Fibroblast of peridontal ligament (primary cell): ENCODE data around the gene BLM.
"Not testable (repeated sequence)": the region's sequence is repeated elsewhere in the genome, so short reads cannot be mapped to it uniquely, and the experiment has no call there.

Experiments used
- DNase-seq: peaks from one replicate; pipeline ENCODE4 v3.0.0-alpha.2; 2010; ENCODE audit errors: extremely low read depth

The BLM gene

DNA sequence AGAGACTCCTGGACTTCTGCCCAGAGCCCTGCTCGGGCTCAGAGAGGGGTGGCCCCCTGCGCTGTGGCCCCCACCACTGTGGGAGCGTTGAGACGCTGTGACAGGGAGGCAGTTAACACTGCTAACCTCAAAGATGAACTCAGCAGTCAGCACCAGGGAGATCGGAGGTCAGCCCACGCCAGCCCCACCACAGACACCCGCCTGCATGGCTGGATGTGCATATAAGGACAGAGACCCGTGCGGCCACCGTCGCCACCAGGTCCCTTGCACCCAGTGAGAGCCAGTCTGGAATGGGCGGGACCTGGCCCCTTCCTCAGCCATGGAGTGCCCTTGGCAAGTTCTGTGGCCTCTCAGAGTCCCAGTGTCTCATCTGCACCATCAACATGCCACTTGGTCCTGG lies 102.7 kb downstream of the BLM start:
- no peak for DNase-seq

DNA sequence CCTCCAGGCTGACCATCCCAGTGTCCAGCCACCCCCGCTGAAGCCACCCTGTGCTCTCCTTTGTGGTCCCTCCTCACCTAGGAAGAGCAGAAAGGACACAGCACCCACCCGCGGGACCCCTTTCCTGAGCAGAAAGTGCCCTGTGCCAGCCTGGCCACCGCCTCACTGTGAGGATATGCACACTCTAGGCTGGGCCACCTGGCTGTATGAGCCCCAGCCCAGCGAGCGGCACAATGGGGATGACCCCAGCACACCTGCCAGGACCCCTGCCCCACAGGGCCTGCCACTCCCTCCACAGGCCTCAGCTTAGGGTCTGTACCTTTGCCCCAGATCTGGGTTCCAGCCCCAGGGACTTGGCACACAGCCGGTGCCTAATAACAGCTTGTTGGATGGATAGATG lies 103.3 kb downstream of the BLM start:
- no peak for DNase-seq

DNA sequence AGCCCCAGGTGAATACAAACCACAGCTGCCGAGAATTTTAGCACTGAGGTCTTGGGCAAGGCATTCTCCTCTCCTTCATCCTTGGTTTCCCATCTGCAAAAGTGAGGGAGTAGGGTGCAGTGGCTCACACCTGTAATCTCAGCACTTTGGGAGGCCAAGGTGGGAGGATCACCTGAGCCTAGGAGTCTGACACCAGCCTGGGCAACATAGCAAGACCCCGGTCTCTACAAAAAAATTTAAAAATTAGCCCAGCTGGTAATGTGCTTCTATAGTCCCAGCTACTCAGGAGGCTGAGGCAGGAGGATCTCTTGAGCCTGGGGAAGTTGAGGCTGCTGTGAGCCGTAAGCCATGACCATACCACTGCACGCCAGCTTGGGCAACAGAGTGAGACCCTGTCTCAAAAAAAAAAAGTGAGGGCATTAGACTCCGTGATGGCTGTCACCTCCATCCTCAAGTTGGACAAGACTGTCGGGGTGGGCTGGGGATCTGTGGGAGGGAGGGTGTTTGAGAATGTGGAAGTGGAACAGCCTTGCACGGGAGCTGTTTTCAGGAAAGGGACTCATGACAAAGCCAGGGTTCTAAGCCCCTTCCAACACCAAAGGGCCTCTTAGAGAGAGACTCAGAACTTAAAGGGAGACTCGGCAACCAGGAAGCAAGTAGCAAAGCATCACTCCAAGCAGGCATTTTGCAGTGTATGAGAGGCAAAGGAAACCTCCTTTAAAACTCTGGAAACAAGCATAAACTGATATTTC lies 105.2 kb downstream of the BLM start:
- no peak for DNase-seq

DNA sequence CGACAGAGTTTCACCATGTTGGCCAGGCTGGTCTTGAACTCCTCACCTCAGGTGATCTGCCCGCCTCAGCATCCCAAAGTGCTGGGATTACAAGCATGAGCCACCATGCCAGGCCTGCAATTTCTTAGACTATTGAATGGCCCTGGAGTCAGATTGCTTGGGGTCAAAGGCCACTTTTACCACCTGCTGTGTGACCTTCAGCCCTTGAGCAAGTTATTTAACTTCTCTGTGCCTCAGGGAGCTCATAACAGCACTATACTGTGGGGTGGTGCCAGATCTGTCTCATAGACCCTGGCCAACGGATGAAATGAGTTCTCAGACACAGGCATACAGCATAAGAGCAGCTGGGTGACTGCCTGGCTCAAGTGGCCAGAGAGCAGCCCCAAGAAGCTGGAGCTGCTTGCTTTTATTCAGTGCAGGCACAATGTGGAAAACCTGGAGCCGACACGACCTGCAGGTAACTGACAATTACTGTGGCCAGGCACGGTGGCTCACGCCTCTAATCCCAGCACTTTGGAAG lies 106.4 kb downstream of the BLM start:
- DNase-seq, result no peak

DNA sequence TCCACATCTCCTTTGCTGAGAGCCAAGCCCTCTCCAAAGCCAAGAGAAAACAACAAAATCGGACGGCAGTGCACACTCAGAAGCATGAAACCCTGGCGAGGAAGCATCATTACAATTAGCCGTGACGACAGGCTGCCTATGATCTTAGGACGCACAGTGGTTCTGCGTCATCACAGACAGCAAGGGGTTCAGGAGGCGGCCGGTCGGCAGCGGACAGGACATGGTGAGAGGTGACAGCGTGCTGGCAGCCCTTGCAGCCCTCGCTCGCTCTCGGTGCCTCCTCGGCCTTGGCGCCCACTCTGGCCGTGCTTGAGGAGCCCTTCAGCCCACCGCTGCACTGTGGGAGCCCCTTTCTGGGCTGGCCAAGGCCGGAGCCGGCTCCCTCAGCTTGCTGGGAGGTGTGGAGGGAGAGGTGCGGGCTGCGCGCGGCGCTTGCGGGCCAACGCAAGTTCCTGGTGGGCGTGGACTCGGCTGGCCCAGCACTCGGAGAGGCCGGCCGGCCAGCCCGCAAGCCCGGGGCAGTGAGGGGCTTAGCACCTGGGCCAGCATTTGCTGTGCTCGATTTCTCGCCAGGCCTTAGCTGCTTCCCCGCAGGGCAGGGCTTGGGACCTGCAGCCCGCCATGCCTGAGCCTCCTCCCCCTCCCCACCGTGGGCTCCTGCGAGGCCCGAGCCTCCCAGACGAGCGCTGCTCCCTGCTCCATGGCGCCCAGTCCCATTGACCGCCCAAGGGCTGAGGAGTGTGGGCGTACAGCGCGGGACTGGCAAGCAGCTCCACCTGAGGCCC lies 108.2 kb downstream of the BLM start:
- not testable (repeated sequence) for DNase-seq

DNA sequence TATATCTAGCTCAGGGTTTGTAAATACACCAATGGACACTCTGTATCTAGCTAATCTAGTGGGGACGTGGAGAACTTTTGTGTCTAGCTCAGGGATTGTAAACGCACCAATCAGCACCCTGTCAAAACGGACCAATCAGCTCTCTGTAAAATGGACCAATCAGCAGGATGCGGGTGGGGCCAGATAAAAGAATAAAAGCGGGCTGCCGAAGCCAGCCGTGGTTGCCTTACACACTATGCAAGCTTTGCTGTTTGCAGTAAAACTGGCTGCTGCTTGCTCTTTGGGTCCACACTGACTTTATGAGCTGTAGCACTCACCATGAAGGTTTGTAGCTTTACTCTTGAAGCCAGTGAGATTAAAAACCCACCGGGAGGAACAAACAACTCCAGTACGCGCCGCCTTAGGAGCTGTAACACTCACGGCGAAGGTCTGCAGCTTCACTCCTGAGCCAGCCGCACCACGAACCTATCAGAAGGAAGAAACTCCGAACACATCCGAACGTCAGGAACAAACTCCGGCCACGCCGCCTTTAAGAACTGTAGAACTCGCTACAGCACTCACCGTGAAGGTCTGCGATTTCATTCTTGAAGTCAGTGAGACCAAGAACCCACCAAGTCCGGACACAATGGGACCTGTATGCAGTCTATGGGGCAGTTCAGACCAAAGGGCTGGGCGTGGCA lies 109.2 kb downstream of the BLM start:
- not testable (repeated sequence) for DNase-seq

DNA sequence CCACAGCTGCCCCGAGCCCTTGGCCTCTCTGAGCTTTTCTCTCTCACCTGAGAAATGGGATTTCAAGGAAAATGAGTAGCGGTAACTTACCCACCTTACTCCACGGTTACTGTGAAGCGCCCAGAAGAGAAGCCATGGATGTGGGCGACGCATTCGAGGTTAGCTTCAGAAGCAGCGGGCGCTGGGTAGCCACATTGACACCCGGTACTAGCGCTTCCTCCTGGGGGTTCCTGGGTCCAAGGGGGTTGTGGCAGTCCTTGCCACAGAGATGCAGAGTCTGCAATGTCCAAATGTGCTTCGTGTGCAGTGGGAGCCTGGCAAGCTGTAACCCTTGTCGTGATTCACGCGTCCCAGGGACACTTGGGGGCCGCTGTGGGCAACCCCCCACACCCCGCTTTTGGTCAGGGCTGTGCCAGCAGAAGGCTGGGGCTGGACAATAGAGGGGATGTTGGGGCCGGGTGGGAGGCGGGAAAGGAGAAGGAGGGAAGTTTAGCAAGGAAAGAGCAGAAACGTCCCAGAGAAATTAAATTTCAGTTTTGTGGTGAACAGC lies 109.8 kb downstream of the BLM start:
- no peak for DNase-seq

DNA sequence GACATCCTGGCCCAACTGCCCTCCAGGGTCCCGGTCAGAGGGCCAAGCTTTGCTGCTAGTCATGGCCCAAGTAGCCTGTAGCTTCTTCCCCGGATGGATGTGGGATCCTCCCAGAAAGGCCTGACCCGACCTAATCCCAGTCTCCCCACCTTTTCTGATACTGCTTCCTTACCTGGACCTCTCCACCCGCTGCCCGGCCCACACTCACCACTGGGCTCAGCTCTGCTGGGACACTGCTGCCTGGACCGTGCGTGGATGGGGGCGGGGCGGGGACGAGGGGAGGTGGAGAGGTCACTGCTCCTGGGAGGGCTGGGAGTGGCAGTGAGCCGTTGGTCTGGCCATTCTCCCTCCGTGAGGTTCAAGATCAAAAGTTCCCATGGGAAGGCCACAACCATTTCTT lies 111.0 kb downstream of the BLM start:
- DNase-seq, result no peak

DNA sequence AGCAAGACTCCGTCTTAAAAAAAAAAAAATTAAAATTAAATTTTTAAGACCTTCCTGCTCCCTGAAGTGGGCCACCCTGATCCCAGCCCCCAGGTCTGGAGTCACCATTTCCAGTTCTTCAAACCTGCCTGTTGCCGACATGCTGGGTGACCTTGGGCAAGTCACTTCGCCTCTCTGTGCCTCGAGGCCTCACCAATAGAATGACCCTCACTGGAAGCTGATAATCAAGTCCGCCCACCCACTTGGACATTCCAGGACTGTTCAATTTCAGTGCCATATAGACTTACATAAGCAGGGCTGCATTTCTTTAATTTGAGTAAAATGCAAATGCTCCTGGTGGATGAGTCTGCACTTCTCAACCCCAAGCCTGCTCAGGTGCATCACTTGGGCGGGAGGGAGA lies 112.0 kb downstream of the BLM start:
- no peak for DNase-seq

DNA sequence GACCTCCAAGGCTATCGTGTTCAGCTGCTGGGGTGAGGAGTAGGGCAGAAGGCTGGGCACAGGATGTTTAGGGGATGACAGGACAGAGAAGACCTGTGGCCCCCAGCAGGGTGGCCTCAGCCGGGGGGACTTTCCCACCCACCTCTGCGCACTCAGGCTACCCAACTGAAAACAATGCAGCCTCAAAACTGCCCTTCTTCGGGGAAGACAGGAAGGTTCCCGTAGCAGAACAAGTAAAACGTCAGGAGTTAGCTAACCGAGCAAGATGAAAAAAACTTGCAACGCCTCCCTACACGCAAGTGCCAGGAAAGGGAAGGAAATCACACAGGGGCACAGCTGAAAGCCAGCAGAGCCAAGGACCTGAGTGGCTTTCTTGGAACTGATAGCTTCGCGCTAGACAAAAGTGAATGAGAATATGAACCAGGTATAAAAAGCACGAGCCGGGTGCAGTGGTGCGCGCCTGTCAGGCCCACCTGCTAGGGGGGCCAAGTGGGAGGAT lies 112.8 kb downstream of the BLM start:
- no peak for DNase-seq

DNA sequence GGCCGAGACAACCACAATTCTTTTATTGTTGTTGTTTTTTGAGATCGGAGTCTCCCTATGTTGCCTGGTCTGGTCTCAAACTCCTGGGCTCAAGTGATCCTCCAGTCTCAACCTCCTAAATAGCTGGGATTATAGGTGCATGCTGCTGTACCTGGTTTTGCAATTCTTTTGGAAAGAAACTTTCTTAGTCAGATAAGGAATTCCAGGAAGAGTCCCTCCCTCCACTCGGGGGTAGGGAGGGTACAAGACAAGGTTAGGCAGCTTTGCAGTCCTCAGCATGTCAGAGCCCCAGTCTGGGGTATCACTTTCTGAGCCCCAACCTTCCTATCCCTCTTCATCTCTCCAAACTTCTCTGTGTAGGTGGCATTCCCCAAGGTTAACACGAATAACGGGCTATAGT lies 117.5 kb downstream of the BLM start:
- DNase-seq, result no peak

DNA sequence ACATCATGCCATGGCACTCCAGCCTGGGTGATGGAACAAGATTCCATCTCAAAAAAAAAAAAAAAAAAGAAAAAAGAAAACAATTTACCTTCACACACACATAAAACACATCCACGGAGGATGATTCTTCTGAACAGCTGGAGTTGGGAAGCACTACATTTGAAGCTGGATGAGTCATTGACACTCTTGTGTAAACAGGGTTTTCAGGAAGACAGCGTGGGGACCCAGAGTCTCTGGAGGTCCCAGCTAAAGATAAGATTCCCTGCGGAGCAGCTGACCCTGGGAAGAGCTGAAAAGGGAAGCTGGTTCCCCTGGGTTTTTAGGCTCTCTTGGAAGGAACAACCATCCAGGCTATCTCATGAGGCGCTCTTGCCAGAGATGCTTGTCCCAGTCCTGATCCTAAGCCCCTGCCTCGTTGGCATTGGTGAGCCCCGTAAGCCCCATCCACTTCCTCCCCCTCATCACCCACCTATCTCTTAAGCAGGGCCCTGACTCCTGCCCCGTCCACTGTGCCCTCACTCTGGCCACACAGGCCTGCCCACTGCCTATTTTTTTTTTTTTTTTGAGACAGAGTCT lies 119.2 kb downstream of the BLM start:
- peak; percentile 61 for DNase-seq

DNA sequence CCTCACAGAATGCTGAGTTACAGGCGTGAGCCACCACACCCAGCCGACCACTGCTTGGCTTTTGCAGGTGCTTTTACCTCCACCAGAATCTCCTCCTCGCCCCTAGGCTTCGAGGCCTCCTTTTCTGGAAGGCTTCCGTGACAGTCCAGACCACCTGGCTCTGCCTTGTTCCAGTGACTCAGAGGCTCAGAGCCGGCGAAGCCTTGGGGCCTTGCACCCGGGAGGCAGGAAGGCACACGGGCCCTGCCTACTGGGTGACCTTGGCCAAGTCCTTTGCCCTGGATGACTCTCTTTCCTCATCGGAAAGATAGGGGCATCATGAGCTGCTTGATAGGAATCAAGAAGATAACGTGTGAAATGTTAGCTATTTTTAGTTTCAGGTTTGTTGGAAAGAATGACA lies 119.9 kb downstream of the BLM start:
- DNase-seq, result no peak

DNA sequence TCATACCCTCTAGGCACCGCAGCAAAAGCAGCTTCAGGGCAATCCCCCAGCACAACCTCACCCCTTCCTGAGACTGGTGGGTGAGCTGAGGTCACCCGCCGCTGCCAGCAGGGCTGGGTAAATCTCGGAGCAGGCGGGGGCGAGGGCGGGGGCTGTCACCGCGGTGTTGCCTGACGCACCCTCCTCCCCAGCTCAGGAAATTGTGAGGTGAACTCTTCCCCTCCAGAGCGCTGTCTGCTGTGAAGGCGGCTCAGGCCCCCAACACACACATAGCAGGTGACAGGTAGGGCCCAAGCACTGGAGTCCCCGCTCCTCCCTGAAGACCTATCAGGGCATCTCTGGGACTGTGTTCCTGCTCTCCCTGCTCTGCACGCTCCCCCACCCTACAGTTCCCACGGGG lies 121.0 kb downstream of the BLM start:
- DNase-seq, result no peak

DNA sequence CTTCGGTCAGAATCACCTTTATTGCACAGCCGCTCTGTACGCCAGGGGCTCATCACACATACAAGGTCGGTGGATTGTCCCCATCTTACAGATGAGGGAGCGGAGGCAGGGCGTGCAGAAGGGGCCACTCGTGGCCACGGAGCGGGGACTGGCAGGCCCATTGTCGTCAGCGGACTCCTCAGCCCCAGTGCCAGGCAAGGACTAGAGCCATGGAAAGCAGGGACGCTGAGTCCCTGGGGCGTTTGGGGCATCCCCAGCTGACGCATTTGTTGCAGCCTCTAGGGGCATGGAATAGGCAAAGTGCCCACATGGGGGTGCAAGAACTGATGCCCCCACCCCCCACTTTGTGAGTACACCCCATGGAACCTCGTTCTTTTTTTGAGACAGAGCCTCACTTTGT lies 121.4 kb downstream of the BLM start:
- DNase-seq, result no peak

DNA sequence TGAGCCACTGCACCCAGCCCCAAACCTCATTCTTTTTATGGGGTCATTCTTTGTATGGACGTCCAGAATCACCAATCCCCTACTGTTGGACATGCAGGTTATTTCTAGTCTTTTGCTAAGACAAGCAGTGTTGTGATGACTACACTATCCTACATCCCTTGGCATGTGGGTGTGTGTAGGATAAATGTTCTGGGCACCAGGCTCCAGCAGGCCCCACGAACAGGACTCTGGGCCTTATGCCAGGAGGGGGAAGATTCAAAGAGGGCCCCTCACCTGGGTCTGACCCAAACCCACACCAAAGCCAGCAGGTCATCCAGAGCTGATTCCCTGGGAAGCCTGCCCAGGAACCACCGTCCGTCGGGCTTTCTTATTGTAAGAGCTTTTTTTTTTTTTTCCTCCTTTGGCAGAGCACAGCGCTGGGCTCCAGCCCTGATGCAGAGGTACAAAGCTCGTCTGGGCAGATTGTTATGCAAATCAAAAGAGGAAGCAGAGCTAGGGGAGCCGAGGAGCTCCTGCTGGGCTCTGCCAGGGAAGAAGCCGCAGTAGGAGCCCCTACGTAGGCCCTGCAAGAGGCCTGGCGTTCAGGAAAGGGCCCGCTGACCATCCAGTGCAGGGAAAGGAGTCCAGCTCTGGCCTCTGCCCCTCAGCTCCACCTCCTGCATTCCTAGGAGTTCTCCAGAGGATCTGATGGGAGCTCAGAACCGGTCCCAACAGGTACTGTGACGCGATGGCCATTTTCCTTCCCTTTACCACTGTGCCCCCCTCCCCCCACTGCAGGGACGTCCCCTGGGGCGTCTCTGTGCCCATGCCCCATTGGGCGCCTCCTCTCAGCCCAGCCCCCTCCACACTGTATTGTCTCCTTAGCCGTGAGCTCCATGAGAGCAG lies 122.3 kb downstream of the BLM start:
- no peak for DNase-seq

DNA sequence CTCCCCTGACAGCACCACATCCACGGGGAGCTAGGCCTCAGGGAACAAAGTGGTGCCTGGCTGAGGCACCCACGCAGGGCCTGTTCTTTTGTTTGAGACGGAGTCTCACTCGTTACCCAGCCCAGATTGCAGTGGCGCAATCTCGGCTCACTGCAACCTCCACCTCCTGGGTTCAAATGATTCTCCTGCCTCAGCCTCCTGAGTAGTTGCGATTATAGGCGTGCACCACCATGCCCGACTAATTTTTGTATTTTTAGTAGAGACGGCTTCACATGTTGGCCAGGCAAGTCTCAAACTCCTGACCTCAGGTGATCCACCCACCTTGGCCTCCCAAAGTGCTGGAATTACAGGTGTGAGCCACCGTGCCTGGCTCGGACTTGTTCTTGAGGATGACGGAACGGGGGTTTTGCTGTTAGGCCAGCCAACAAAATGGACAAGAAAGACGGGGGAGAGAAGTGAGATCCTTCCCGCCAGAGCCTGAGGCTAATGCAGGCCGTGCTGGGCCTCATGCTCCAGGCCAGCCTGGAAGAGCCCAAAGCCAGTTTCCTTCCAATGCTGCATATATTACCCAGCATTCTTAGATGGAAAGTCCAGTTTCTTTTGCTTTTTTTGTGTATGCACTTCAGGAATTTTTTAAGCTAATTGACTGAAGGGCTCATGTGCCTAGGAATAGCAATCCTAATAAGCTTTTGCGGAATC lies 123.2 kb downstream of the BLM start:
- no peak for DNase-seq

DNA sequence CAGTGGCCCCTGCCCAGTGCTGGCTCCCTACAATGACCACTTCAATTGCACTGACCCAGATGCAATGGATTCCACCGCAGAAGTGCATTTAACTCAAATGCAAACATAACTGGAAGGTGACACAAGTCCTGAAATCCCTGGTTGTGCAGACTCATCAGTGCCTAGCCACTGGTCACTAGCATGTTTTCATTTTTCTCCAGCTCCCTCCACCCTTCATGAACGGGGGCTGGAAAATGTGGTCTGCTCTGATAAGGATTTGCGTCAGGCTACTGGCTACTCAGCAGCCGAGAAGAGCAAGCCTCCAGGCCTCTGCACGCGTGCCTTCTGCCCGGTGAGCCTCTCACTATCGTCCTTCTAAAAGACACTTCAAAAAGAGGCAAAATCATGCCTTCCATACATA lies 123.8 kb downstream of the BLM start:
- DNase-seq, result no peak

DNA sequence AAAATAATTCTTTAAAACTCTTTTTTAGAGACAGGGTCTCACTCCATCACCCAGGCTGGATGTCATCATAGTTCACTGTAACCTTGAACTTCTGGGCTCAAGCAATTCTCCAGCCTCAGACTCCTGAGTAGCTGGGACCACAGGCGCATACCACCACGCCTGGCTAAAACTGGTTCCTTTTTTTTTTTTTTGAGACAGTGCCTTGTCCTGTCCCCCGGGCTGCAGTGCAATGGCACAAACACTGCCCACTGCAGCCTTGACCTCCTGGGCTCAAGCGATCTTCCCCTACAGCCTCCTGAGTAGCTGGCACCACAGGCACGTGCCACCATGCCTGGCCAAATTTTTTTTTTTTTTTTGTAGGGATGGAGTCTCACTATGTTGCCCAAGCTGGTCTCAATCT lies 127.5 kb downstream of the BLM start:
- DNase-seq, result no peak
